Activated CD8-positive, alpha-beta memory T cell treated with anti-CD3 and anti-CD28 coated beads, Interleukin-2, amount 50 U/mL, for 24 hours (primary cell): ENCODE data around the gene DIO3.

Source experiments
- DNase-seq: peaks from one replicate; pipeline ENCODE4 v3.0.0-alpha.2; 2020; ENCODE audit errors: extremely low read depth

DIO3 gene

DNA sequence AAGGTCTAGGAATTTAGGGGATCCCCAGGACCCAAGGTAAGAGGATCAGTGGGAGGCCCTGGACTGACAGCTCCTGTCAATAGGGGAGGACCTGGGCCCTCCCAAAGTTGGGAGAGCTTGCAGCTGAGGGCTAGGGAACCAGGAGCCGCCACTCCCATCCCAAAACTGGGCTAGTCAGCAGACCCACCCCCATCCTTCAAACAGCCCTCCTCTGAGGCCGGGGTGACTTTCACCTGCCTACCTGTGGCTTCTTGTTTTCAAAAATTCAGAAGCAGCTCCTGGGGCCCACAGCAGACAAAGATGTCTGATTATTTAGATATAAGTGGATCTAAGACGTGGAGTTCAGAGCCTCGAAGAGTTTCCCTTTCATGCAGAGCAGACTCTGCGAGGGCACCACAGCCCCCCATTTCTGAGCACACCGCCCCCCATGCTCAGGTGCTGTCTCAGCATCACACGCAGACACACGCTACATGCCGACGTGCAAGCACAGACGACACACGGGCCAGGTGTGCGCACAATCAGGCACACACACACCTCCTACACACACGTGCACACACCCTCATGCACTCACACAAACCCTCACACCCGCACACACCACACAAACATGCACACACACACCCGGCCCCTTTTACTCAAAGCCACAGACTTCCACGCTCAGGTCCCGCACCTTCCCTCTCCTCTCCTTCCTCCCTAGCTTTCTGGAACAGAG lies 21.9 kb downstream of the DIO3 start:
- DNase-seq, result no peak

DNA sequence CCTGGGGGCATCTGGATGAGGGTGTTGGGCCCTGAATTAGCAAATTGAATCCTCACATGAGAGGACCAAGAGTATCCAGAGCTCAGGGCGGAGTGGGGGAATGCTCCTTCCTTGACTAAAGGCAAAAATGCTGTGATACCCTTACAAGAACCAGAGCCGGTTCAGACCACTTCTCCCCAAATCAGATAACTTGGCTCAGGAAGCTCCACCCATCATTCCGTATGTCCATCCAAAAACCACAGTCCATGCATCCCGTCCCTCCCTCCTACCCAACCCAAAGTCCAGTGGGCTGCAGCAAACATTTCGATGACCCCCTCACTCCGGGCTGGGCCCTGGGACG lies 22.4 kb downstream of the DIO3 start:
- no peak for DNase-seq

GRCh38 chr14:101584055-101584859 lies 23.0 kb downstream of the DIO3 start:
- DNase-seq, result no peak

- DNase-seq, result no peak
These were observed 23.9 kb downstream of the DIO3 start for GRCh38 chr14:101585211-101585610.

GRCh38 chr14:101586531-101587430 lies 25.5 kb downstream of the DIO3 start:
- DNase-seq, result no peak

DNA sequence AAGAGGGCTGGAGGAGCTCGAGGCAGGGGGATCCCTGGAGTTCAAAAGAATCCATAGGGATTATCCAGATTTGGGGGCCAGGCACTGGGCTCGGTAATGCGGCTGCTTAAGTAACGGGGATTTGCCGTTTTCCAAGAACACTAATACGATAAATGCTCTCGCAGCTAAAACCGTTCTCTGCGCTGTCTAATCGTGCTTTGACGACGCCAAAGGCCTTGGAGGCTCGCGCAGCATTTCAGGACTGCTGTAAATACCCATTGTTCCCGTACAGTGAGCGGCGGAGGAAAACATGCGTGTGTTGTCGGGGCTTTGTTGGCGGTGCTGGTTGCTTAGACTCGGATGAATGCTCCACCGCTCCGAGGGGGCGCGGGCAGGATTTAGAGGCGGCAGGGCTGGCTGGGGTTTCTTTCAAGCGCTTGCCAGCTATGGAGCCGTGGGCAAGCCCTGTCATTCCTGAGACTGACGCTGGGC lies 26.2 kb downstream of the DIO3 start:
- DNase-seq, result no peak

GRCh38 chr14:101588286-101588975 lies 27.1 kb downstream of the DIO3 start:
- DNase-seq, result no peak

DNA sequence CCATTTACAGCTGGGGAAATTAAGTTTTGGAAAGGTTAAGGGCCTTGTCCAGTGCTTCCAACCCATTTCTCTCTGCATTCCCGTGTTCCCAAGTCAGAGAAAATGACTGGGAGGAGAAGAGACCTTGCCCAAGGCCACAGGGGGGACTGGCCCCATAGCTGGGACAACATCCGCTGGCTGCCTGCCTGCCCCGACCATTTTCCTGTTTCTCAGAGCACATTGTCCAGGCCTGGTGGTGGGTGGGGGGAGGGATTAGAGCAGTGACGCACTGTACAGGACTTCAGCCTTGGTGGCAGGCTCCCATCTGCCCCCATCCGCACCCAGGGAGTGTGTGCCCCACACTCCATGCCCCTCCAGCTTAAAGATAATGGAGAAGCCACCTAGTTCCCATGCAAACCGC lies 27.7 kb downstream of the DIO3 start:
- no peak for DNase-seq

DNA sequence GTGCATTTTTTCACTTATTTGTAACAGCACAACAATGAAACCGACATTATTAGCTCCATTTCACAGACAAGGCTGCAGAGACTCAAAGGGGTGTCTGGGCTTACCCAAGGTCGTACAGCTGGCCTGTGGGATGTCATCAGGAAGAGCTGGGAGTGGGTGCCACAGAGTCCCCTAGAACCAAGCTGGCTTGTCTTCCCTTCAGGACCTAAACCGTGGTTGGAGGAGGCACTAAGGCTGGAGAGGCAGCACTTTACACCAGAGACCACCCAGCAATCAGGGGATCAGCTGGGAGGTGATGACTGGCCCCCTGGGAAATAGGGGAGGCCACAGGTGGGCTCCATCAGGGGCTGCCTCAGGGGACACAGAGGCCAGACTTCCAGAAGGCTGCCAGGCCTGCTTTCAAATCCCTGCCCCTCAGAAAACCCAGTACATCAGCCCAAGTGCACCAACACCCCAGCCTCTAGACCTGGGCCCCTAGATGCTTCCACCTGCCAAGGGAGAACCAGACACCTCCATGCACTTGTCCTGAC lies 28.3 kb downstream of the DIO3 start:
- DNase-seq, result no peak

- DNase-seq, result no peak
These were observed 28.8 kb downstream of the DIO3 start for GRCh38 chr14:101590062-101590461.

GRCh38 chr14:101590616-101591015 lies 29.3 kb downstream of the DIO3 start:
- DNase-seq, result no peak

GRCh38 chr14:101591121-101591520 lies 29.8 kb downstream of the DIO3 start:
- no peak for DNase-seq

DNA sequence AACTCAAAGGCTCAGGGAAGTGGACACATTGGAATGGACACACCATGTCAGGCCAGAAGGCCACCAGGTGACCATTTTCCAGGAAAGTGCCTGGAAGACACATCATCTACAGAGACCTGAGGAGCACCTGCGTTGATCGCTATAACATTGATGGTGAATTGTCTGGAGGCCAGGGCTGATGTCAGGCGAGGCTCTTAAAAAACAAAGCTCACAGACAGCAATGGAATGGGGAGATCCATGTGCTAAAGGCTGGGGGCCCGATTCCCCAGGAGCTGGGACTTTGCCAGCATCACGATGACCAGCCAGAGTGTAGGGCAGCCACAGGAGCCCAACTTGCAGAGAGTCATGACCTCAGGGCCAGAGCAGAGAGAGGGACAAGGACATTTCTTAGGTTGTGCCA lies 30.3 kb downstream of the DIO3 start:
- no peak for DNase-seq

- DNase-seq, result no peak
These were observed 32.3 kb downstream of the DIO3 start for GRCh38 chr14:101593411-101594238.

DNA sequence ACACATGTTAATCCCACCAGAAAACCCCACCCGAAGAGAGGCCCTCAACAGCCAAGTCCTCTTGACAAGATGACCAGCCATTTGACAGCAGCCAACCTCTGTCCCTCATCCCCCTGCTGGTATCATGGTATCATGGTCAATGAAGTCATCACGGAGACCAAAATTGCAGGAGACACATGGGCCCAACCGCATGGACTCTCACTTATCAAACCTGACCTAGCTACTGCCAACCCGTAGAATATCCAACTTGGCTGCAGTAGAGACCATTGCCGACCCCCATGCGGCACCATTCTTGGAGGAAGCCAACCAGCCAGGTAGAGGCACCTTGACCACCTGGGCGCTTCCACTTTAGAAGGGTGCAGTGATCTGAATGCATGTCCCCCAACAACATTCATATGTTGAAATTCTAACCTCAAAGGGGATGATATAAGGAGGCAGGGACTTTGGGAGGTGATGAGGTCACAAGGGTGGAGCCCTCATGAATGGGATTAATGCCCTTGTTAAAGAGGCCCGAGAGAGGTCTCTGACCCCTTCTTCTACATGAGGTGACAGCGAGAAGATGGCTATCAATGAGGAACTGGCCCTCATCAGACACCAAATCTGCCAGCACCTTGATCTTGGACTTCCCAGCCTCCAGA lies 33.3 kb downstream of the DIO3 start:
- no peak for DNase-seq

DNA sequence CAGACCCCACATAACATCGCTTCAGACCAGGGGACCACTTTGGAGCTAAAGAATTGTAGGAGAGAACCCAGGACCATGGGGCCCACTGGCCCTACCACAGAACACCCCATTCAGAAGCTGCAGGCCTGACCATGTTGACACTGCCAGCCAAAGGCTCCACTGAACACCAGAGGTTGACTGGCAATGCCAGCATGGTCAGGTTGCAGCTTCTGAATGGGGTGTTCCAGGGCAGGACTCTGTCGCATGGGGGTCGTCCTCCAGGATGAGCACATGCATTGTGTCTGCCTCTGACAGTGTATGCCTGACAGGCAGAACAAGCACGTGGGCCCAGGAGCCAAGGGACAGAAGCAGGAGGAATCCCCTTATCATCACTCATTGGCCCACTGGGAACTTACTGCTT lies 34.1 kb downstream of the DIO3 start:
- no peak for DNase-seq

GRCh38 chr14:101595887-101596721 lies 34.8 kb downstream of the DIO3 start:
- DNase-seq, result no peak

GRCh38 chr14:101596742-101597141 lies 35.4 kb downstream of the DIO3 start:
- no peak for DNase-seq

DNA sequence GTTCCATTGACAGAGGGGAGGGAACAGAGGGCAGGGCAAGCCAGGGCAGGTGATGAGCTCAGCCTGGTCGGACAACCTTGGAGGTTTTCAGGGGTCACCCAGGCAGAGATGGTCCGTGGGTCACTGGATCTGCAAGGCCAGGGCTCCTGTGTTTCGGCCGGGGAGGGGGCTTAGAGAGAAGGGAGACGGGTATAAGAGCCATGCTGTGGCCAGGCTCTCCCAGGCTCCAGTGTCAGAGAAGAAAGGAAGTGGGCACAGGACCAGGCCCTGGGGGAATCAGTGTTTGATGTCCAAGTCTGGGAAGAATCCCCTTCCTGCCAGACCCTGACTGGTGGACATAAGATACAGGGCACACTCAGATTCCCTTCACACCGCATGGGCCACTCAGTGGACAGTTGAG lies 36.9 kb downstream of the DIO3 start:
- DNase-seq, result no peak
